Measurements from ENCODE around the gene SPACA6.

The SPACA6 gene

GRCh38 chr19:51698296-51698695 is 5.2 kb downstream of the SPACA6 start:
- Histone ChIP-seq H3K4me1 (ENCODE audit: control insufficient read depth in 1 of 2, insufficient read depth in 2 of 2, low read length in 2 of 2) (peaks cover 0 to 22% of the 10 kb centered on the region in 2 donors), H3K27ac (ENCODE audit: low read length) (no peak overlapping the region), H3K27me3 (ENCODE audit: low read depth, low read length) (no peaks in the 10 kb centered on the region), H3K4me3 (ENCODE audit: low read depth in 1 of 2, low read length in 2 of 2) (no peak overlapping the region), H3K9me3 (ENCODE audit: control insufficient read depth in 1 of 2, low read length in 2 of 2) (no peaks in the 10 kb centered on the region), H3K36me3 (ENCODE audit: control insufficient read depth in 1 of 2, insufficient read depth in 2 of 2, low read length in 2 of 2) (peaks cover 20 to 44% of the 10 kb centered on the region in 2 donors)

DNA sequence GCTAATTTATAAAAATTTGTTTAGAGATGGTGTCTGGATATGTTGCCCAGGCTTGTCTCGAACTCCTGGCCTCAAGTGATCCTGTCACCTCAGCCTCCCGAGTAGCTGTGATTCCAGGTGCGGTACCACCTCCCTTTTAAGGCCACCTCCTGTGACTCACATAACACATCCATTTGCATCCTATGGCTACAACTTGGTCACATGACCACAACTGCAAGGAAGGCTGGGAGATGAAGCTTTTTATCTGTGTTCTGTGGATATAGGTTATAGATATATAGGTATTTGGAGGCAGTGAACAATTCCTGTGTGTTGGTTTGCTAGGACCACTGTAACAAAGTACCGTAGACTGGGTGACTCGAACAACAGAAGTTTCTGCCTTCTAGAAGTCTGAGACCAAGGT is 6.0 kb downstream of the SPACA6 start:
- peaks cover 0 to 15% of the 10 kb centered on the region in 2 donors for H3K4me1 ChIP-seq (ENCODE audit: control insufficient read depth in 1 of 2, insufficient read depth in 2 of 2, low read length in 2 of 2)
- no peak overlapping the region for H3K27ac ChIP-seq (ENCODE audit: low read length)
- peaks cover 20 to 40% of the 10 kb centered on the region in 2 donors for H3K36me3 ChIP-seq (ENCODE audit: control insufficient read depth in 1 of 2, insufficient read depth in 2 of 2, low read length in 2 of 2)
- no peaks in the 10 kb centered on the region for H3K9me3 ChIP-seq (ENCODE audit: control insufficient read depth in 1 of 2, low read length in 2 of 2)
- no peaks in the 10 kb centered on the region for H3K27me3 ChIP-seq (ENCODE audit: low read depth, low read length)
- no peak overlapping the region for H3K4me3 ChIP-seq (ENCODE audit: low read depth in 1 of 2, low read length in 2 of 2)

GRCh38 chr19:51701468-51702100 is 8.5 kb downstream of the SPACA6 start:
- H3K9me3 ChIP-seq (ENCODE audit: control insufficient read depth in 1 of 2, low read length in 2 of 2), result no peaks in the 10 kb centered on the region
- peaks cover 7 to 26% of the 10 kb centered on the region in 2 donors for H3K4me1 ChIP-seq (ENCODE audit: control insufficient read depth in 1 of 2, insufficient read depth in 2 of 2, low read length in 2 of 2)
- no peak overlapping the region for H3K27ac ChIP-seq (ENCODE audit: low read length)
- H3K4me3 ChIP-seq (ENCODE audit: low read depth in 1 of 2, low read length in 2 of 2), result no peak overlapping the region
- no peaks in the 10 kb centered on the region for H3K27me3 ChIP-seq (ENCODE audit: low read depth, low read length)
- peaks cover 18 to 27% of the 10 kb centered on the region in 2 donors for H3K36me3 ChIP-seq (ENCODE audit: control insufficient read depth in 1 of 2, insufficient read depth in 2 of 2, low read length in 2 of 2)

DNA sequence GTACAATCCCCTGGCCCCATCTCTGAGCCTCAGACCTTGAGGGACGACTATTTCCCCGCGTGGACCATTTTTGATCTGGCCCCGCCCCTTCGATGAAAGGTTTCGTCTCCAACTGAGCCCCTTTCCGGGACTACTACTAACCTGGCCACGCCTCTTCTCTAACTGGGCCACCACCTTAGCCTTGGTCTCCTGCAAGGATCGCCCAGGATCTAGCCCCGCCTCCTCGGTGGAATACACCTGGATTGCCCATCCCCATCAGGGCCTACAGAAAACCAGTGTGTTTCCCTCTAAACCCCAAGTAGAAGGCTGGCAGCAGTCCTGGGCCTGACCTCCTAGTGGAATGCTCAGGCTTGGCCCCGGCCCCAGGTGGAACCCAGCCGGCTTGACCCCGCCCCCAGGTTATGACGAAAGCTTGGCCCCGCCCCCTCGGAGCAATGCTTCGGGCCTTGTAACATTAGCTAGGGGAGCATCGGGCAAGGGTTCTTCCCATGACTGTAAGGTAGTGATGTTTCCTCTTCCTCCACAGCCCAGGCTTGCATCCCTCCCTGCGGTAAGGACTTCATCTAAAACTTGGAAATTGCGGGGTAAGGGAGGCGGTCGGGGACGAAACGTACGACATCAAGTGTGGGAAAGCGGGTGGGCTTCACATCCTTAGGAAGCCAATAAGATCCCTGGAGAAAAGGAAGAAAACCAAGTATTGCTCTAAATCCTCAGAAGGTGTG is 9.1 kb downstream of the SPACA6 start:
- peaks cover 18 to 23% of the 10 kb centered on the region in 2 donors for H3K36me3 ChIP-seq (ENCODE audit: control insufficient read depth in 1 of 2, insufficient read depth in 2 of 2, low read length in 2 of 2)
- H3K9me3 ChIP-seq (ENCODE audit: control insufficient read depth in 1 of 2, low read length in 2 of 2), result no peaks in the 10 kb centered on the region
- H3K27ac ChIP-seq (ENCODE audit: low read length), result no peak overlapping the region
- peak overlapping the region in 1 of 2 donors; percentile 70 for H3K4me3 ChIP-seq (ENCODE audit: low read depth in 1 of 2, low read length in 2 of 2)
- H3K27me3 ChIP-seq (ENCODE audit: low read depth, low read length), result no peaks in the 10 kb centered on the region
- peaks cover 7 to 26% of the 10 kb centered on the region in 2 donors for H3K4me1 ChIP-seq (ENCODE audit: control insufficient read depth in 1 of 2, insufficient read depth in 2 of 2, low read length in 2 of 2)

- H3K36me3 ChIP-seq (ENCODE audit: control insufficient read depth in 1 of 2, insufficient read depth in 2 of 2, low read length in 2 of 2), result peaks cover 16 to 26% of the 10 kb centered on the region in 2 donors
Observed at GRCh38 chr19:51702825-51703574, 9.9 kb downstream of the SPACA6 start.

DNA sequence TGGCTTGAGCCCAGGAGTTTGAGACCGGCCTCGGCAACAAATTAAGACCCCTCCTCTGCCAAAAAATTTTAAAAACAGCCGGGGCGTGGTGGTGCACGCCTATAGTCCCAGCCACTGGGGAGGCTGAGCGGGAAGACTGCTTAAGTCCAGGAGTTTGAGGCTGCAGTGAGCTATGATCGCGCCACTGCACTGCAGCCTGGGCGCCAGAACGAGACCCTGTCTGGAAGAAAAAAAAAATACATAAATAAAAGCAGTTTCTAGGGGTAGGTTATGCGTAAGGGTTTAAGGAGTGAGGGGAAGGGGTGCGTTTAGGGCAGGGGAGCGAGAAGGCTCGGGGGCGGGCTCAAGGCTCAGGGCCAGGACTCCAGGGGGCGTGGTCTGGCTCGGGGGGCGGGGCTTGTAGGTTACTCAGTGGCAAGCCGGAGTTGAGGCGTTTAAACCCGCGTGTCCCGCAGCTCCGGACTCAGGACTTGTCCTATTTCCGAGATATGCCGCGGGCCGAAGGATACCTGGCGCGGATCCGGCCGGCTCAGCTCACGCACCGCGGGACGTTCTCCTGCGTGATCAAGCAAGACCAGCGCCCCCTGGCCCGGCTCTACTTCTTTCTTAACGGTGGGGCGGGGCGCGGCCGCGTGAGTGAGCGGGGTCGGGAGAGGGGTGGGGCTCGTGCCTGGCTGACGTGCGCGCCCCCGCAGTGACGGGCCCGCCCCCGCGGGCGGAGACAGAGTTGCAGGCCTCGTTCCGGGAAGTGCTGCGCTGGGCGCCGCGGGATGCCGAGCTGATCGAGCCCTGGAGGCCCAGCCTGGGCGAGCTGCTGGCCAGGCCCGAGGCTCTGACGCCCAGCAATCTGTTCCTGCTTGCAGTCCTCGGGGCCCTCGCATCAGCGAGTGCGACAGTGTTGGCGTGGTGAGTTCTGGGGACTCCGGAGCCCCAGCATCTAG is 10.7 kb downstream of the SPACA6 start:
- H3K9me3 ChIP-seq (ENCODE audit: control insufficient read depth in 1 of 2, low read length in 2 of 2), result no peaks in the 10 kb centered on the region
- peak overlapping the region; percentile 70 to 76 for H3K4me3 ChIP-seq (ENCODE audit: low read depth in 1 of 2, low read length in 2 of 2)
- H3K27me3 ChIP-seq (ENCODE audit: low read depth, low read length), result no peaks in the 10 kb centered on the region
- H3K4me1 ChIP-seq (ENCODE audit: control insufficient read depth in 1 of 2, insufficient read depth in 2 of 2, low read length in 2 of 2), result peaks cover 7 to 26% of the 10 kb centered on the region in 2 donors
- H3K27ac ChIP-seq (ENCODE audit: low read length), result peak overlapping the region; percentile 97
- H3K36me3 ChIP-seq (ENCODE audit: control insufficient read depth in 1 of 2, insufficient read depth in 2 of 2, low read length in 2 of 2), result peaks cover 16 to 18% of the 10 kb centered on the region in 2 donors

More at GRCh38 chr19:51702825-51703574, 9.9 kb downstream of the SPACA6 start:
- H3K4me1 ChIP-seq (ENCODE audit: control insufficient read depth in 1 of 2, insufficient read depth in 2 of 2, low read length in 2 of 2), result peaks cover 7 to 26% of the 10 kb centered on the region in 2 donors
- no peaks in the 10 kb centered on the region for H3K27me3 ChIP-seq (ENCODE audit: low read depth, low read length)
- H3K9me3 ChIP-seq (ENCODE audit: control insufficient read depth in 1 of 2, low read length in 2 of 2), result no peaks in the 10 kb centered on the region
- H3K27ac ChIP-seq (ENCODE audit: low read length), result no peak overlapping the region
- peak overlapping the region; percentile 11 to 70 for H3K4me3 ChIP-seq (ENCODE audit: low read depth in 1 of 2, low read length in 2 of 2)

DNA sequence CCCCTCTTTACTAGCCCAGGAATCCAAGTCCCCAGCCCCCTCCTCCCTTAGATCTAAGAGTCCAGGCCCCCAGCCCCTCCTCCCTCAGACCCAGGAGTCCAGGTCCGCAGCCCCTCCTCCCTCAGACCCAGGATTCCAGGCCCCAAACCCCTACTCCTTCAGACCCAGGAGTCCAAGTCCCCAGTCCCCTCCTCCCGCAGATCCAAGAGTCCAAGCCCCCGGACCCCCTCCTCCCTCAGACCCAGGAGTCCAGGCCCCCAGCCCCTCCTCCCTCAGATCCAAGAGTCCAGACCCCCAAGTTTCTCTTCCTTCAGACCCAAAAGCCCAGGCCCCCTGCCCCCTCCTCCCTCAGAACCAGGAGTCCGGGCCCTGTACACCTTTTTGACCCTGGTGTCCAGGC is 11.5 kb downstream of the SPACA6 start:
- peak overlapping the region; percentile 70 to 76 for H3K4me3 ChIP-seq (ENCODE audit: low read depth in 1 of 2, low read length in 2 of 2)
- peak overlapping the region; percentile 97 for H3K27ac ChIP-seq (ENCODE audit: low read length)
- peaks cover 7 to 26% of the 10 kb centered on the region in 2 donors for H3K4me1 ChIP-seq (ENCODE audit: control insufficient read depth in 1 of 2, insufficient read depth in 2 of 2, low read length in 2 of 2)
- H3K9me3 ChIP-seq (ENCODE audit: control insufficient read depth in 1 of 2, low read length in 2 of 2), result no peaks in the 10 kb centered on the region
- H3K36me3 ChIP-seq (ENCODE audit: control insufficient read depth in 1 of 2, insufficient read depth in 2 of 2, low read length in 2 of 2), result peaks cover 10 to 13% of the 10 kb centered on the region in 2 donors
- no peaks in the 10 kb centered on the region for H3K27me3 ChIP-seq (ENCODE audit: low read depth, low read length)

DNA sequence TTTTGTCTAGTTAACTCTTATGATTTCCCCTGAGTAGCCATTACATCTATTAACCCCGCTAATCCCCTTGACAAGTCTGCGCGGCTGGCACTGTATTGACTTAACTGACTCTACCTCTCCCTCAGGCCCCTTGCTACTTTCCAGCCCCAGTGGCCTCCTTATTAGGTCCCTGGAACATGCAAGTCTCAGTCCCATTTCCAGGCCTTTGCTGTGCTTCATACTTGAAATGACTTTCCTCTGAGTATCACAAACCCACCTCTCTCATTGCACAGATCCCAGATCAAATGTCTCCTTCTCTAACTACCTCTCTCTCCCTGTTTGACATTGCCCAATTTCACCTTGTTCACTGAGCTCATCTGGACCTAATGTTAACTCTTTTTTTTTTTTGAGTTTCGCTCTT is 13.2 kb downstream of the SPACA6 start:
- H3K27ac ChIP-seq (ENCODE audit: low read length), result no peak overlapping the region
- no peaks in the 10 kb centered on the region for H3K27me3 ChIP-seq (ENCODE audit: low read depth, low read length)
- peaks cover 7 to 26% of the 10 kb centered on the region in 2 donors for H3K4me1 ChIP-seq (ENCODE audit: control insufficient read depth in 1 of 2, insufficient read depth in 2 of 2, low read length in 2 of 2)
- peaks cover 10 to 13% of the 10 kb centered on the region in 2 donors for H3K36me3 ChIP-seq (ENCODE audit: control insufficient read depth in 1 of 2, insufficient read depth in 2 of 2, low read length in 2 of 2)
- H3K9me3 ChIP-seq (ENCODE audit: control insufficient read depth in 1 of 2, low read length in 2 of 2), result no peaks in the 10 kb centered on the region
- no peak overlapping the region for H3K4me3 ChIP-seq (ENCODE audit: low read depth in 1 of 2, low read length in 2 of 2)

- H3K36me3 ChIP-seq (ENCODE audit: control insufficient read depth in 1 of 2, insufficient read depth in 2 of 2, low read length in 2 of 2), result peaks cover 10% of the 10 kb centered on the region in 2 donors
- peaks cover 7 to 26% of the 10 kb centered on the region in 2 donors for H3K4me1 ChIP-seq (ENCODE audit: control insufficient read depth in 1 of 2, insufficient read depth in 2 of 2, low read length in 2 of 2)
- H3K4me3 ChIP-seq (ENCODE audit: low read depth in 1 of 2, low read length in 2 of 2), result no peak overlapping the region
- H3K27ac ChIP-seq (ENCODE audit: low read length), result no peak overlapping the region
- H3K9me3 ChIP-seq (ENCODE audit: control insufficient read depth in 1 of 2, low read length in 2 of 2), result no peaks in the 10 kb centered on the region
- no peaks in the 10 kb centered on the region for H3K27me3 ChIP-seq (ENCODE audit: low read depth, low read length)
Observed at GRCh38 chr19:51706885-51707284, 13.8 kb downstream of the SPACA6 start.

DNA sequence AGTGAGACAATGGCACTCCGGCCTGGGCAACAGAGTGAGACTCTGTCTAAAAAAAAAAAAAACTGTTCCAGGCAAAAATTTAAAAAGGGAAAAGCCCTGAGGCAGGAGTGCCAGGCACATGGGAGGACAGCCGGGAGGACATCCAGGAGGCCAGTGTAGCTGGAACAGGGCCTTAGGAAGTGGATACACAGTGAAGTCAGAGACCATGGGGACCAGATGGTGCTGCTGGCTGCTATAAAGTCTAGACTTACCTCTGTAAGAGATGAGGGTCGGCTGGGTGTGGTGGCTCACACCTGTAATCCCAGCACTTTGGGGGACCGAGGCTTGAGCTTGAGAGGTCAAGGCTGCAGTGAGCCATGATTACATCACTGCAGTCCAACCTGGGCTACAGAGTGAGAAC is 15.7 kb downstream of the SPACA6 start:
- Histone ChIP-seq H3K4me1 (ENCODE audit: control insufficient read depth in 1 of 2, insufficient read depth in 2 of 2, low read length in 2 of 2) (peaks cover 7 to 11% of the 10 kb centered on the region in 2 donors), H3K4me3 (ENCODE audit: low read depth in 1 of 2, low read length in 2 of 2) (no peak overlapping the region), H3K9me3 (ENCODE audit: control insufficient read depth in 1 of 2, low read length in 2 of 2) (no peaks in the 10 kb centered on the region), H3K27me3 (ENCODE audit: low read depth, low read length) (no peaks in the 10 kb centered on the region), H3K36me3 (ENCODE audit: control insufficient read depth in 1 of 2, insufficient read depth in 2 of 2, low read length in 2 of 2) (peaks cover 9 to 10% of the 10 kb centered on the region in 2 donors), H3K27ac (ENCODE audit: low read length) (no peak overlapping the region)
